Natural killer cell treated with Interleukin-12 subunit alpha and Interleukin-12 subunit beta and Interleukin-15 and Interleukin-18, amount 100 ng/mL, for 72 hours (primary cell): ENCODE measurements around the gene ITPKB. TPM values are rescaled to one million over a fixed set of nuclear protein-coding genes. Genes with fewer than 3 reads are reported as not detected.
"Not testable (repeated sequence)": the region's sequence is repeated elsewhere in the genome, so short reads cannot be mapped to it uniquely, and the experiment has no call there.

Experiments used
- ATAC-seq, 2 donors: fragments of 150-1000 bp; cut with Tn5 transposase in 1 of 2; sonication (Bioruptor Pico), chemical (Tn5 transposase) in 1 of 2; 2 replicates each; pipeline ENCODE4 v1.10.0; 2021
- DNase-seq: peaks from one replicate; pipeline ENCODE4 v3.0.0; 2022; ENCODE audit warnings: low spot score
- H3K27ac Mint-ChIP-seq, 2 donors: 1 replicate in 1 of 2; 2 replicates in 1 of 2; pipeline ENCODE4 v1.8.0; 2022; ENCODE audit warnings: mixed read lengths in 2 of 2, mild to moderate bottlenecking in 1 of 2, moderate library complexity in 1 of 2
- H3K27me3 Mint-ChIP-seq, 2 donors: 1 replicate in 1 of 2; 2 replicates in 1 of 2; pipeline ENCODE4 v1.8.0; 2022; ENCODE audit warnings: mixed read lengths in 2 of 2
- H3K36me3 Mint-ChIP-seq: one replicate; pipeline ENCODE4 v1.8.0; 2022; ENCODE audit warnings: mixed read lengths
- H3K4me1 Mint-ChIP-seq, 2 donors: 1 replicate in 1 of 2; 2 replicates in 1 of 2; pipeline ENCODE4 v1.8.0; 2022; ENCODE audit warnings: low read depth in 2 of 2, mixed read lengths in 2 of 2, mild to moderate bottlenecking in 1 of 2
- H3K4me3 Mint-ChIP-seq: one replicate; pipeline ENCODE4 v1.8.0; 2022; ENCODE audit warnings: mixed read lengths
- H3K9me3 Mint-ChIP-seq: 2 replicates; pipeline ENCODE4 v1.8.0; 2022; ENCODE audit warnings: mixed read lengths
- total RNA-seq, 2 donors: library from RNA; stranded (reverse); gene quantifications; one replicate each; pipeline ENCODE4 v1.2.3, GENCODE V29; 2022

Gene ITPKB
- total RNA-seq, 2 donors from 2014 or later, result 27.2 to 35.2 TPM

DNA sequence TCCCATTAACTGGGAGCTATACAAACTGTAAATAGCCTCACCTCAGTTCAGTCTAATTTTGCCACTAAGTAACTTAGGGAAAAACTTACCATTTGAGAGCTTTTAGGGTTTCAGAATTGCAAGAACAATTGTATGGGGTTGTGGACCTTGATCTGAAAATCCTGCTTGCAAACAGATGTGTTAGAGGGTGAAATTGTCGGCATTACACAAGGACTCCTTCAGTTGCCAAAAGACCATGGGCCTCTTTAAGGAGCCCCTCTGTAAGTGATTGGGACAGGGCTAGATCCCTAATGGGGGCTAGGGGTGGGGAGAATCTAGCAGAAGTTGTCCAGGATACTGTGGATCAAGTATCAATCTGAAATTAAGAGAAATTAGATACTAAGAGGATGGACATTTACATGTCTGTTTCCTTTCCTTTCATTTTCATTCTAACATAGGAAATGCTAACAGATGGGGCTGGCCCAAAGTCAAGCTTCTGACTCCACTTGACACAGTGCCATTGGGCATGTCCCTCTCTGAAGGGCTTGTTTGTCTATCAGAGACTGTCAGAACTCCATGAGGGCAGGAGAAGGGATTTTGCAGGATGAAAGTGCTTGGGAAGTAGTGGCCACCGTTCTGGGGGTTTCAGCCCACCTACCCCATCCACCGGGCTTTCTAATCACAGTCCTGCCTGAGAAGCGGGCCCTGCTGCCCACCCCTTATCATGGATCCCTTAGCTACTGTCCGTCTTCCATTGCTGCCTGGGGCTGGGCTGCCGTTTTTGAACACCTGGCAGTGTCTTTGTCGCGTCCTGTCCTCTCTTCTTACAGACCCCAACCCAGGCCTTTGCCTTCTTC is 135.8 kb downstream of the ITPKB start:
- ATAC-seq (no peak), DNase-seq (peak; percentile 45)
- Mint-ChIP-seq H3K36me3 (no peaks in the 10 kb centered on the region), H3K9me3 (no peaks in the 10 kb centered on the region), H3K4me1 (no peaks in the 10 kb centered on the region), H3K27ac (no peak overlapping the region), H3K27me3 (peaks cover 0 to 4% of the 10 kb centered on the region in 2 donors), H3K4me3 (no peak overlapping the region)

DNA sequence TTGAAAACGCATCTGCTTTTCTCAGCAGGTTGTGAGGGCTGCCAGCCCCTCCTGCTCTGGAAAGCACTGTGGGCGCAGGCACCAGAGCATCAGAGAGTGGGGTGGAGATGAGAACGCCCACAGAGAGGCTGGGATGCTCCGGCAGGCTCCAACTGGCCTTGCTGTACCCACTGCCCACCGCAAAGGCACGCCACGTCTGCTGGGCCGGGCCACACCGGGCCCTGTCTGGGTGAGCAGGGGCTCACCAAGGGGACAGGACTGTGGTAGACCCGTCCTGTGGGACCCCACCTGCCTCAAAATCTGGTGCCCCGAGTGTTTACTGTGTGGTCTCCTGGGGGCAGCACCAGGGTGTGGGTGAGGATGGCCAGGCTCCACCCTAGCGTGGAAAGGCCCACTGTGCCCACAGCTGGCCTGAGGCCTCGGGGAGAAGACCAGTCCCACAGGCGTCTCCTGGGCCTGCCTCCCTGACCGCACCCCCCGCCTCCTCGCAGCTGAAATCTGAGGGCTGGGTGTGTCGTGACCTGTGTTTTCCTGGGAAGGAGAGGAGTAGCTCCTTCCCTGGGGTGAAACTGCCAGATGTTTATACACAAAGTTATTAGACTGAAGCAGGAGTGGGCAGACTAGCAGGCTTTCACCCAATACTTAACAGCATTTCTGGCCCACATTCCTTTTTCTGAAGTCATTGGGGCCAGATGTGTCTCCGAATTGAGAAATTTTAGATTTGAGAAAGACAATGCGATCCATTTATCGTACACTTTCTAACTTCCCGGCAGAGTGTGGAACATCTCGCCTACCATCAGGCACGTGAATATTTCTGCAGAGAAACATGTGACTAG is 136.7 kb downstream of the ITPKB start:
- Mint-ChIP-seq H3K4me3 (no peak overlapping the region), H3K4me1 (peaks cover 0 to 3% of the 10 kb centered on the region in 2 donors), H3K36me3 (no peaks in the 10 kb centered on the region), H3K9me3 (no peaks in the 10 kb centered on the region), H3K27me3 (peaks cover 0 to 4% of the 10 kb centered on the region in 2 donors), H3K27ac (no peak overlapping the region)
- peak; percentile 52 for DNase-seq
- no peak for ATAC-seq

DNA sequence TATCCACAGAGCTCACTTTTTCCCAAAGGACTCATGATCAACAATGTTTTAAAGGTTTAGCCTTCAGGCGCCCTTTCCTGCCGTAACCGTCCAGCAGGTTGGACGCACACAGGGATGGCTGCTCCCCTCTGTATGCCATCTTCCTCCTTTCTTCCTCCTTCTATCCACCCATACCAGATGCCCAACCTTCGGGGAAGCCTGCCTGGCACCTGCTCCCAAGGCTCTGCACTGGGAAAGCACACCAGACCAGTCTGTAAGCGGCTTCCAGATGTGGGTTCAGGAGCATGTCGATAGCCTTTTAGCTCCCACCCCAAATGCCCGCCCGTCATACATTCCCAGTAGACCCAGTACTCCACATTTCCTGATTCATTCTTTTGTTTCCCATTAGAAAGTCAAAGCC is 137.6 kb downstream of the ITPKB start:
- no peak for ATAC-seq
- Mint-ChIP-seq H3K4me1 (peaks cover 0 to 3% of the 10 kb centered on the region in 2 donors), H3K9me3 (no peaks in the 10 kb centered on the region), H3K36me3 (no peaks in the 10 kb centered on the region), H3K27ac (no peak overlapping the region), H3K27me3 (peaks cover 0 to 4% of the 10 kb centered on the region in 2 donors), H3K4me3 (no peak overlapping the region)
- DNase-seq, result peak; percentile 25

DNA sequence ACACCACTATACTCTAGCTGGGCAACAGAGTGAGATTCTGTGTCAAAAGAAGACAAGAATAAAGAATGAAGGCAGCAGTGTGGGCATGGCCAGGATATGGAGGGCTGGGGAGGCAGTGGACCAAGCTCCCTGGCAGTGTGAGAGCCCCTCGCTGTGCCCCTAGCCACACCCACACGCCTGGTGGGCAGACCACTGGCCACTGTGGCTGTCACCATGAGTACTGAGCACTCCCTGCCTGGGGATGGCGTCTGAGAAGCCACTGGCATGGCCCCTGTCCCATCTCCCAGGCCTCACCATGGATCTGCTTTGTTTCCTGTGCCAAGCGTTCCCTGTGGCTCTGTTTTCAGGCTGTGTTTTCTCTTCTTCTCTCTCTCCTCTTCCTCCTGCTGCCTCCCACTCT is 138.8 kb downstream of the ITPKB start:
- Mint-ChIP-seq H3K27ac (no peak overlapping the region), H3K27me3 (peaks cover 0 to 4% of the 10 kb centered on the region in 2 donors), H3K36me3 (no peaks in the 10 kb centered on the region), H3K4me1 (peaks cover 0 to 3% of the 10 kb centered on the region in 2 donors), H3K4me3 (no peak overlapping the region), H3K9me3 (no peaks in the 10 kb centered on the region)
- ATAC-seq (no peak), DNase-seq (peak; percentile 44)

DNA sequence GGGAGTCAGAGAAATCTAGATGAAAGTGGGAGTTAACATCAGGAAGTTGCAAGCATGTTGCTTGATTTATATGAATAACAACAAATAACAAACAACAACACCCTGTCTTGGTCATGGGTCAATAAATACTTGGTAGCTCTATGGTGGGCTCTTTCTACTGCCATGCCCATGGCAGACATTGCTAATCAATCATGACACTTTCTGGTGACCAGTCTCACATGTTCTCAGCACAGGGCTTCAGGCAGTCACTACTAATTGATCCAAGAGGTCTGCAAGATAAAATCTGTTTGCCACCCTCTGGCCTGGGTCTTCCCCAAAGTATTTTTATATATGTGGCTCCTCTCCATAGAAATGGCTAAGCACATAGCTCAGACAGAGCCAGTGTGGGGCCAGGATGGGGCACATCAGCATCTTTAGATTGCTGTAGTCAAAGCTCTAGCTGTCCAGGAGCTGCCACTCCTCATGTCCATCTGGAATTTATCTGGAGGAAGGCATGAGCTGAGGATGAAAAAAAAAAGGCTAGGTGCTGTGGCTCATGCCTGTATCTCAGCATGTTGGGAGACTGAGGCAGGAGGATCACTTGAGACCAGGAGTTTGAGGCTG is 139.3 kb downstream of the ITPKB start:
- H3K4me3 Mint-ChIP-seq, result no peak overlapping the region
- no peaks in the 10 kb centered on the region for H3K9me3 Mint-ChIP-seq

DNA sequence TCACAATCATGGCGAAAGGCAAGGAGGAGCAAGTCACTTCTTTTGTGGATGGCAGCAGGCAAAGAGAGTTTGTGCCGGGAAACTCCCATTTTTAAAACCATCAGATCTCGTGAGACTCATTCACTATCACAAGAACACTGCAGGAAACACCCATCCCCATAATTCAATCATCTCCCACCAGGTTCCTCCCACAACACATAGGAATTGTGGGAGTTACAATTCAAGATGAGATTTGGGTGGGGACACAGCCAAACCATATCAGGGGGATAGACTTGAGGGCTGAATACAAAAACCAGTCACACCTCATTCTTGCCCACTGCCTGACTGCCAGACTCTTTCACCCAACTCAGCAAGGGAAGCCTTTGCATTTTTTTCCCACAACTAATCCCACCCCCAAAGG is 140.1 kb downstream of the ITPKB start:
- not testable (repeated sequence) for H3K27ac Mint-ChIP-seq, H3K9me3 Mint-ChIP-seq, ATAC-seq, H3K4me1 Mint-ChIP-seq, H3K27me3 Mint-ChIP-seq, H3K4me3 Mint-ChIP-seq, H3K36me3 Mint-ChIP-seq
- peak; percentile 10 for DNase-seq

More for the DNA sequence above, 139.3 kb downstream of the ITPKB start:
- H3K36me3 Mint-ChIP-seq, result no peaks in the 10 kb centered on the region
- peaks cover 0 to 3% of the 10 kb centered on the region in 2 donors for H3K4me1 Mint-ChIP-seq
- ATAC-seq (no peak), DNase-seq (no peak)
- no peak overlapping the region for H3K27ac Mint-ChIP-seq
- peaks cover 0 to 4% of the 10 kb centered on the region in 2 donors for H3K27me3 Mint-ChIP-seq

DNA sequence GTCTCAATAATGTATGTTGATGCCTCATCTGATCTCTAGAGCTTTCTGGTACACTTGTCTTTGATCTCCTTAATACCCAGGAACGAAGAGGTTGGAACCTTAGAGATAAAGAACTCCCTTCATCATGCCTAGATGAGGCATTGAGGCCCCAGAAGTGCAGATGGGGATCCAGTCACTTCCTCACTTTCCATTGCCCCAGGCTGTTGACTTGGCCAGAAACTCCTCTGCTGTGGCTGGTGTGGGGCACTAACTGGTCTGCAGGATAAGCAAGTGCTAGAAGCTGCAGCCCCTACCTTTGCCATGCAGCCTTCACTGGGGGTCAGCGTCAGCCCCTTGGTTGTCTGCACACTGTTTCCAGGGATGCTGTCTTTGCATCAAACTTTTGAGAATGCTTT is 140.6 kb downstream of the ITPKB start:
- ATAC-seq (no peak), DNase-seq (peak; percentile 32)
- no peak overlapping the region for H3K4me3 Mint-ChIP-seq

DNA sequence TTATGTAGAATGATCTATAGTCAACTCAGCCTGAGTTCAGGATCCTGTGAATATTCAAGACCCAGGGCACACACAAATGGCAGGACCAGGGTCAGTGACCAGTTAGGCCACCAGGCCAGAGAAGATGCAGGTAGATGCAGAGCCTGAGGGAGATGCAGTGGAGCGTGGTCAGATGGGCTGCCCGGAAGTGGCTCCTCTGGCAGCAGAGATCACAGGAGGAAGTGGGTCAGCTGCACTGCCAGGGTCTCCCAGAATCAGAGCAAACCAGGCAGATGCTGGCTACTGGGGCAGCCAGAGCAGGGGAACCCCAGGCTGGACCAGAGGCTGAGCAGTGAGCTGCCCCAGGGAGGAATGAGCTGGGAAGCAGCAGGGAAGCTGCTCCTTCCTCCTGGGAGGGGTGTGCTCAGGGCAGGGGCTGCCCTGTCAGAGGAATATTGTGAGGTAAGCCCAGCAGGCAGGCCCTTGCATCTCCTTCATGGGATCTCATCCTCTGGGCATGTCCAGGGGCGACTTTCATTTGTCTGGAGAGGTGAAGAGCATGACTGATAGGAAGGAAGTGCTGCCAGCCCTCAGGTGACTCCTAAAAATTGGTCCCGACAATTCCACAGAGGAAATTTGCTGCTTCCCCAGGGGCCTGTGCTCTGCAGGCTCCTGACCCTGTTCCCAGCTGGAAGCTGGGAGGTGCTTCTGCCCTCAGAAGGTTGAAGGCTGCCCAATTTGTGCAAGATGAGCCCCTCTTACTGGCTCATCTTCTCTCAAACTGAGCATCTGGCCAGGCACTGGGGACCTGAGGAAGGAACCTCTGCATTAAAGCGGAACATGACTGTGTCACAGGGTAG is 141.2 kb downstream of the ITPKB start:
- H3K36me3 Mint-ChIP-seq, result no peaks in the 10 kb centered on the region
- H3K4me3 Mint-ChIP-seq, result no peak overlapping the region
- peak; percentile 44 for DNase-seq
- H3K27me3 Mint-ChIP-seq, result peaks cover 0 to 4% of the 10 kb centered on the region in 2 donors
- no peak for ATAC-seq
- H3K9me3 Mint-ChIP-seq, result no peaks in the 10 kb centered on the region
- peaks cover 0 to 3% of the 10 kb centered on the region in 2 donors for H3K4me1 Mint-ChIP-seq
- H3K27ac Mint-ChIP-seq, result no peak overlapping the region

More for the DNA sequence above, 140.6 kb downstream of the ITPKB start:
- Mint-ChIP-seq H3K27ac (no peak overlapping the region), H3K27me3 (peaks cover 0 to 4% of the 10 kb centered on the region in 2 donors), H3K36me3 (no peaks in the 10 kb centered on the region), H3K4me1 (peaks cover 0 to 3% of the 10 kb centered on the region in 2 donors), H3K9me3 (no peaks in the 10 kb centered on the region)

DNA sequence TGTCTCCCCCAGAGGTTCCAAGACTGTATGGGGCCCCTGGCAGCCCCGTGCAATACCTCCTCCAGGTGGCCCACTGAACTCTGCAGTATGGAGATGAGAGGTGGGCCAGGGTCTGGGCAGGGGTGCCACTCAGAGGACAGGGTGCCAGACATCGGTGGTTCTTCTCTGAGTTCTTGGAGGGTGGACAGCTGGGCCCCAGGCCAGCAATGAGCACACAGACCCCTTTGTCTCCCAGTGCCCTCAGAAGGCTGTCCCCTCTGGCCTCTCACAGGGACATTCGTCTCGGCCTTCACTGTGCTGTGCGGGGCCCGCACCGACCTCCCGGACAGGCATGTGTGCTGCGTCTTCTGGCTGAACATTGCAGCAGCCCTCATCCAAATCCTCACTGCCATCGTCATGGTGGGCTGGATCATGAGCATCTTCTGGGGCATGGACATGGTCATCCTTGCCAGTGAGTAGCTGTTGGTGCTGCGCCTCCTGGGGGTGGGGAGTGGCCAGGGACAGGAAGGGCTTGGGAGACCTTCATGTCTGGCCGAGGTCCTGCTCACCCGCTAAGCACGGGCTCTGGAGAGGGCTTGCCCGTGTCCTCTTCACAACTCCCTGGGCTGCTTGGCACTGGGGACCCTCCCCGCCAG is 142.4 kb downstream of the ITPKB start:
- Mint-ChIP-seq H3K27me3 (peaks cover 0 to 4% of the 10 kb centered on the region in 2 donors), H3K9me3 (no peaks in the 10 kb centered on the region)

DNA sequence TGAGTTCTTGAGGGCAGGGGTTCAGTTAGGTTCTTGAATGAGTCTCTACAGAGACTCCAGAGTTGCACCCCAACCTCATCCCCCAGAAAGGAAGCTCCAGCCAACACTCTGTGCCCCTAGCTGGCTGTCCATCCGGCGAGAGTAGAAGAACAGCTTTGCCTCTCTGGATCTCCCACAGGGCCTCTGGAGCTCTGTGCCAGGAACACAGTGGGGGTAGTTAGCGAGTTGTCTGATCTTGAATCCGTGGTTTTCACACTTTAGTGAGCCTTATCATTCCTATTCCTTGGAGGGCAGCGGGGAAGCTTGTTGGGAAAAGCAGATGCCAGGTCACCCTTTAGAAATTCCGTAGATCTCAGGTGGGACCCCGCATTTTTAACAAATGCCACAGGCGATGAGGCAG is 145.5 kb downstream of the ITPKB start:
- ATAC-seq (no peak), DNase-seq (no peak)
- Mint-ChIP-seq H3K27ac (no peak overlapping the region), H3K36me3 (no peaks in the 10 kb centered on the region), H3K4me3 (no peak overlapping the region), H3K27me3 (peaks cover 0 to 5% of the 10 kb centered on the region in 2 donors), H3K4me1 (peaks cover 0 to 3% of the 10 kb centered on the region in 2 donors), H3K9me3 (no peaks in the 10 kb centered on the region)

More for the DNA sequence above, 142.4 kb downstream of the ITPKB start:
- H3K27ac Mint-ChIP-seq, result no peak overlapping the region
- DNase-seq, result peak; percentile 59
- no peaks in the 10 kb centered on the region for H3K36me3 Mint-ChIP-seq
- no peak for ATAC-seq
- peaks cover 0 to 3% of the 10 kb centered on the region in 2 donors for H3K4me1 Mint-ChIP-seq
- H3K4me3 Mint-ChIP-seq, result no peak overlapping the region

DNA sequence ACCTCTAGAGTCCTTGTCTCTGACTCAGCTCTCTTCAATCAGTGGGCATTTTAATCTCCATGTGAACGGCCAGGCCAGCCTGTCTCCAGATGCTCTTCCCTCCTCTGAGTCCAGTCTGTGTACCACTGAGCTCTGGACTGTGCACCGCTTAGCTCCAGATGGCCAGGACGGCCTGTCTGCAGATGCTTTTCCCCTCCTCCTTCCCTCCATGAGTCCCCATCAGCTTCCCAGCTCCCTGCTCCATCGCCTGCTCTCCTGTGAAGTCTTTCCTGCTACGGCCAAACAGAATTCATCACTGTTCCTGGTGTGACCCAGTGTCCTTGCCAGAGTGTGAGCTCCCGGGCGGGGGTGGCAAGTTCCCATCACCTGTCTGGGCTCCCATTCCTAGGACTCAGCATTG is 148.5 kb downstream of the ITPKB start:
- H3K36me3 Mint-ChIP-seq, result no peaks in the 10 kb centered on the region
- H3K27ac Mint-ChIP-seq, result no peak overlapping the region
- H3K4me3 Mint-ChIP-seq, result no peak overlapping the region
- no peaks in the 10 kb centered on the region for H3K9me3 Mint-ChIP-seq
- no peaks in the 10 kb centered on the region for H3K4me1 Mint-ChIP-seq
- peaks cover 0 to 5% of the 10 kb centered on the region in 2 donors for H3K27me3 Mint-ChIP-seq
- DNase-seq, result no peak
- ATAC-seq, result no peak

DNA sequence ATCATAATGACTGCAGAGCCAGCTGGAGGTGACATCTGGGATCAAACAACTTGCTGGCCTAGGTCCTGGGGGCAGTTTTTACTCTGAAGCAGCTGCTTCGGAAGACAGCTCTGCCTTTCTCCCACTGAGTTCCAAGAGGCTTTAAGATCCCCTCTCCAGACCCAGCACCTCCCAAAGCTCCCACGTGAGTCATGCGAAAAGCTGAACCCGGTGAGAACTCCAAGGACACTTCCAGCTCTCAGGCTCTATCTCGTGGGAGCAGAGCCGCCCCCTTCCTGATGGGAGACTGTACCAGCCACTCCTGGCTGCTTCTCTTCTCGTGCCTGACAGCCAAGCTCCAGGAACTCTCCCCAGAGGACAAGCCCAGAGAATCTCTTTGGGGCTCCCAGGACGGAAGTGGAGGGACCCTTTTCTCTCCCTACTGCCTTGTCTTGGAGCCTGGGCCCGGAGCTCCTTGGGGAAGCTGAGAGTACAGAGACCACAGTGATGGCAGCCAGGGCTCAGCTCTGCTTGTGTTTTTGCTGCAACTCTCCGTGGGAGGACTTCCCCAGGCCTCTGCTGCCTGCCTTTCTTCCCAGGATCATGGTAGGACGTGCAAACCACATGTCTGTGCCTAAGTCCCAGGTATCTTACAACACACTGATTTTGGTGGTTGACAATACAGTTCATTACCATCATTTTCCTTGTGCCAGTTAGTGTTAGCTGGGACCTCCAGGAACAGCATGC is 149.9 kb downstream of the ITPKB start:
- no peak overlapping the region for H3K4me3 Mint-ChIP-seq
- no peak for ATAC-seq
- H3K4me1 Mint-ChIP-seq, result no peaks in the 10 kb centered on the region
- no peak for DNase-seq
- peaks cover 0 to 5% of the 10 kb centered on the region in 2 donors for H3K27me3 Mint-ChIP-seq
- H3K36me3 Mint-ChIP-seq, result no peaks in the 10 kb centered on the region
- H3K27ac Mint-ChIP-seq, result no peak overlapping the region
- no peaks in the 10 kb centered on the region for H3K9me3 Mint-ChIP-seq
